HPDE6-E6E7 (cell line): ENCODE data around the gene GALNTL6.
"Not testable (repeated sequence)": the region's sequence is repeated elsewhere in the genome, so short reads cannot be mapped to it uniquely, and the experiment has no call there.

Experiments
- DNase-seq: peaks from one replicate; pipeline ENCODE4 v3.0.0; 2011; ENCODE audit warnings: missing footprints; ENCODE audit errors: extremely low spot score

Gene GALNTL6

GRCh38 chr4:172865531-172866127, 1052.4 kb downstream of the GALNTL6 start:
- no peak for DNase-seq

DNA sequence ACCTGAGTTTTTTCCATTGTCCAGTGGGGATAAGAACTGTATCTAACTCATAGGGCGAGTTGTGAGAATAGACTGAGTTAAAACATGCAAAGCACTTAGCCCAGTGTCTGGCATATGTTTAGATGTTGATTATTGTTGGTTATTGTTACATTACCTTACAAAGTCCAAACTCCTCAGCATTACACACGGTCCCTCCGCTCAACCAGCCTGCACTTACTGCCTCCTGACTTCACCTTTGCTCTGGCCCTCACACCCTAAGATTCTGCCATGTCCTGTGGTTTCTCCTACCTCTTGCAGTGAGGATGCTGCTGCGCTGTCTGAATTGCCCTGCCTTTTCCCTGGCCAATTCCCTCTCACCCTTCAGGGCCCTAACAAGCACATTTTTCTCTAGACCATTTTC, 1053.2 kb downstream of the GALNTL6 start:
- DNase-seq: no peak

DNA sequence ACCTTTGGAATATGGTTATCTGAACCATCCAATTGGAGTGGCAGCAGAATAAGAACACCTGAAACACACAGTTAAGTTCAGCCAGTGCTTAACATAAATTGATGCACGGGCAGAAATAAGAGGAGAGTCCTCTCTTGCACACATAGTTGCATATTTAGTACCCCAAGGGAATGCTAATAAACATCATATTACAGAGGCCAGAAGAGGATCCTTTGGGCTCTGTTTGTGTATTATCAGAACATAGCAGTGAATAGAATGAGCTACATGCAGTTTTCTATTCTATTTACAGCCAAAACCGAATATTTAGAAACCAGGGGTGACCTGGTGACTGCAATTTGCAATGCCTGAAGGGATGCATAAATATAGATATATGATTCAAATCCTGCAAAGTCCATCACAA, 1054.6 kb downstream of the GALNTL6 start:
- DNase-seq: no peak

- no peak for DNase-seq
Observed at GRCh38 chr4:172868271-172868670, 1055.1 kb downstream of the GALNTL6 start.

DNA sequence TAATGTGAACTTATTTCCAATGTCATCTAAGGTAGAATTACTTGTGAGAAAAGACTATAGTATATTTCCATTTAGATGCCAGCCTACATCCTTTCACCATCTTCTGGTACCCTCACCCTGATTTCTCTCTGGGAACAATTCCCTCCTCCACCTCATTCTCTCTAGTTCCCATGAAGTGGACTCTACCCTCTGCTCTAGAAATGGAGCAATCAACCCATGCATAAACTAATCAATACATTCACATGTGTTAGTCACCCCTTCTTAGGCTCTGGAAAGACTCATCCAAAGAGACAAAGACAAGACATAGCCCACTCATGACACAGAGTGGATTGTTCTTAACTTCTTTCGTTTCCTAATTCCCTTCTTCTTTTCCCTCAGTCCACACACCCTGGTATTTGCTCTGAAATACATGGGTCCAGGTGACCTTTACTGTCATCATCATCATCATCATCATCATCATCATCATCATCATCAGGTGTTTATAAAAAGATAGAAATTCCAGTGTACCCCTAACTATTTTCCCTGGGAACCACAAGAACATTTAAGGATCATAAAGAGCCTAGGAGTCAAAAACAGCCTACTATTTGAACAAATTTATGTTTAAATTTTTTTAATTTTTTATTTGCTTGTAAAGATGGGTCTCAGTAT, 1056.5 kb downstream of the GALNTL6 start:
- no peak for DNase-seq

GRCh38 chr4:172871381-172871780, 1058.2 kb downstream of the GALNTL6 start:
- no peak for DNase-seq

DNA sequence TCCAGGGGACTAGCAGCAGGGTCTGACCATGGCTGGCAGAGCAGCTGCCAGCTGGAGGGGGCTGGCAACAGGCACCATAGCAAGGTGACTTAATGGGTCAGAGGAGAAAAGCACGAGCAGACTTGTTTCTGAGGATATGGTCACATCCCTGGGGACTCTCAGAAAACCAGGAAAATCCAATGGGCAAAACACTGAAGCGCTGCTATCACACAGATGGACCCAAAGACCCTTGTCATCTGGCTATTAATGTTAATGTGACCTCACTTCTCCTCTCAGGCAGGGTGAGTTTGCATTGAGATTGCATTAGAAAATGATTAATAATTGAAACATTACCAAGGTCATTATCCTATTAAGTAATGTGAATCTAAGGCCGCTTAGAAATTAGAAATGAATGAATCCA, 1061.7 kb downstream of the GALNTL6 start:
- no peak for DNase-seq

GRCh38 chr4:172876394-172876793, 1063.2 kb downstream of the GALNTL6 start:
- no peak for DNase-seq

DNA sequence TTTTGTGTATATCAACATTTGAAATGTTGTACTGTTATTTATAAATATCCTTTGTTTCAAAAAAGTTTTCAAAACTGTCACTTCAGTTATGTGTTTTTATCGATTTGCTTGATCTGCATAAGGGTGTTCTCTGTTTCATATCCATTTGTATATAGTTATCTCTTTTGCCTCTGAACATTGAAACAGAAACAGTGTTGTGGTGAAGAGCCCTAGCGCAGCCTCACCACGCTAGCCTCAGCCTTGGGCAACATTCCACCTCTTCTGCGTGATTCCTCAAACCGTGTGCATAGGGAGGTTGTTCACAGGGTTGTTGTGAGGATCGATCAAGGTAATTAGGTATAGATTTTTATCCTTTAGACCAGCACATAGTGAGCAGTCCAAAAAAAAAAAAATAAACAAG, 1068.4 kb downstream of the GALNTL6 start:
- DNase-seq: no peak

GRCh38 chr4:172887358-172887757, 1074.2 kb downstream of the GALNTL6 start:
- not testable (repeated sequence) for DNase-seq

DNA sequence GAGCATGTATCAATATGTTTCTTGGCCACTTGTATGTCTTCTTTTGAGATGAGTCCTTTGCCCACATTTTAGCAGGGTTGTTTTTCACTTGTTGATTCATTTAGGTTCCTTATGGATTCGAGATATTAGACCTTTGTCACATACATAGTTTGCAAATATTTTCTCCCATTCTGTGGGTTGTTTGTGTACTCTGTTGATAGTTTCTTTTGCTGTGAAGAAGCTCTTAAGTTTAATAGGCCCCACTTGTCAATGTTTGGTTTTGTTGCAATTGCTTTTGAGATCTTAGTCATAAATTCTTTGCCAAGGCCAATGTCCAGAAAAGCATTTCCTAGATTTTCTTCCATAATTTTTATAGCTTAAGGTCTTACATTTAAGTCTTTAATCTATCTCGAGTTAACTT, 1074.8 kb downstream of the GALNTL6 start:
- DNase-seq: no peak

GRCh38 chr4:172892300-172892699, 1079.1 kb downstream of the GALNTL6 start:
- no peak for DNase-seq

DNA sequence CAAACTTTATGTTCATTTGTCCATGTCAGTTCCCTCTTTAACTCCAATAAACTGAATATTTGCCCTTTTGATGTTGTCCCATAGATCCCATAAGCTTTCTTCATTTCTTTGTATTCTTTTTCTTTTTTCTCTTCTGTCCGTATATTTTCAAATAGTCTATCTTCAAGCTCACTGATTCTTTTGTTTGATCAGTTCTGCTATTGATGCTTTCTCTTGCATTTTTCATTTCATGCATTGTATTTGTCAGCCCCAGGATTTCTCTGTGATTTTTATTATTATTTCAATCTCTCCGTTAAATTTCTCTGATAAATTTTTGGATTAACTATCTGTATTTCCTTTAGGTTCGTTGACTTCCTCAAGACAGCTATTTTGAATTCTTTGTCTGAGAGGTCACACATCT, 1082.5 kb downstream of the GALNTL6 start:
- no peak for DNase-seq

DNA sequence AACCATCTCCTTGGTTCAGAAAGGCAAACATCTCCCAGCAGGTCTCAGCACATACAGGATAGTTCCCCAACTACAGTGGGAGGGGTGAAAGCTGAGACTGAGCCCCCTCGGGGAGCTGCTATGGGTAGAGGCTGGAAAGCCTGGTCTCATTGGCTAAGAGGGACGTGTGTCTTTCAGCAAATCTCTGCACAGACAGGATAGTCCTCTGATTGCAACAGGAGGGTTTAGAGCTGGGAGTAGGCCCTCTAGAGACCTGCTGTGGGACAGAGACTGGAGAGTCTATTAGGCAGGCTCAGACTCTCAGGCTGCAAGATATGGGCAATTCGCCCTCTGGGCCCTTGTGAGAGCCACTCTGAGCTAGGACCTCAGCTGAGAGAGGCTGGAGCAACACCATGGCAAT, 1083.8 kb downstream of the GALNTL6 start:
- DNase-seq: no peak

DNA sequence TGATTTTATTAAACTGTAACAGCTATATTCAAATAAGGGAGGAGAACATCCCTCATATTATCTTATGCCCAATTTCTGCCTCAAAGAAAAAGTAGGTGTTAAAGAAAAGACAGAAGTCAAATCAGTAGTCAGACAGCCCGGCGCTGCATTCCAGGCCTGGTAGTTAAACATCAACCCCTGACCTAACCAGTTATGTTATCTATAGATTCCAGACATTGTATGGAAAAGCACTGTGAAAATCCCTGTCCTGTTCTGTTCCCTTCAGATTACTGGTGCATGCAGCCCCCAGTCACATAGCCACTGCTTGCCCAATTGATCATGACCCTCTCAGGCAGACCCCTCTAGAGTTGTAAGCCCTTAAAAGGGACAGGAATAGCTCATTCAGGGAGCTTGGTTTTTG, 1085.5 kb downstream of the GALNTL6 start:
- no peak for DNase-seq

GRCh38 chr4:172899861-172900260, 1086.7 kb downstream of the GALNTL6 start:
- no peak for DNase-seq

GRCh38 chr4:172900900-172901299, 1087.7 kb downstream of the GALNTL6 start:
- no peak for DNase-seq

GRCh38 chr4:172912468-172912867, 1099.3 kb downstream of the GALNTL6 start:
- DNase-seq: not testable (repeated sequence)

DNA sequence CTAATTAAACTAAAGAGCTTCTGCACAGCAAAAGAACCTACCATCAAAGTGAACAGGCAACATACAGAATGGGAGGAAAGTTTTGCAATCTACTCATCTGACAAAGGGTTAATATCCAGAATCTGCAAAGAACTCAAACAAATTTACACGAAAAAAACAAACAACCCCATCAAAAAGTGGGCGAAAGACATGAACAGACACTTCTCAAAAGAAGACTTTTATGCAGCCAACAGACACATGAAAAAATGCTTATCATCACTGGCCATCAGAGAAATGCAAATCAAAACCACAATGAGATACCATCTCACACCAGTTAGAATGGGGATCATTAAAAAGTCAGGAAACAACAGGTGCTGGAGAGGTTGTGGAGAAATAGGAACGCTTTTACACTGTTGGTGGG, 1104.2 kb downstream of the GALNTL6 start:
- DNase-seq: not testable (repeated sequence)

- no peak for DNase-seq
Observed at GRCh38 chr4:172919269-172919668, 1106.1 kb downstream of the GALNTL6 start.

- DNase-seq: no peak
Observed at GRCh38 chr4:172927096-172927814, 1114.1 kb downstream of the GALNTL6 start.

DNA sequence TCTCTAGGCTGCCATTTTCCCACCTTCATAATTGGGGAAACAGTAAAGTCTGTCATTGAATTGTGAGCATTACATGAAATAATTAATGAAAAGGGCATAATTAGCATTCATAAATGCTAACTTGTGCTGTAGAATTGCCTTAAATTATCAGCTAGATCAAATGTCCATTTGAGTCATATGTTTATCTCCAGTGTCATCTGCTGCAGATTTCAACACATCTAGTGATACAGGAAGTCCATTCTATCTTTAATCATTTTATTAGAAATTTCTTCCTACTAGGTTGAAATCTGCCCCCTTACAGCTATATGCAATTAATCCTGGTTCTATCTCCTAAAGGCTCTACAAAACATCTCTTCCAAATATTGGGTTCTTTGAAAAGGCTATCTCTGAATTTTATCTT, 1115.1 kb downstream of the GALNTL6 start:
- no peak for DNase-seq
